Measurements from ENCODE around the gene SPHK2.

The SPHK2 gene

DNA sequence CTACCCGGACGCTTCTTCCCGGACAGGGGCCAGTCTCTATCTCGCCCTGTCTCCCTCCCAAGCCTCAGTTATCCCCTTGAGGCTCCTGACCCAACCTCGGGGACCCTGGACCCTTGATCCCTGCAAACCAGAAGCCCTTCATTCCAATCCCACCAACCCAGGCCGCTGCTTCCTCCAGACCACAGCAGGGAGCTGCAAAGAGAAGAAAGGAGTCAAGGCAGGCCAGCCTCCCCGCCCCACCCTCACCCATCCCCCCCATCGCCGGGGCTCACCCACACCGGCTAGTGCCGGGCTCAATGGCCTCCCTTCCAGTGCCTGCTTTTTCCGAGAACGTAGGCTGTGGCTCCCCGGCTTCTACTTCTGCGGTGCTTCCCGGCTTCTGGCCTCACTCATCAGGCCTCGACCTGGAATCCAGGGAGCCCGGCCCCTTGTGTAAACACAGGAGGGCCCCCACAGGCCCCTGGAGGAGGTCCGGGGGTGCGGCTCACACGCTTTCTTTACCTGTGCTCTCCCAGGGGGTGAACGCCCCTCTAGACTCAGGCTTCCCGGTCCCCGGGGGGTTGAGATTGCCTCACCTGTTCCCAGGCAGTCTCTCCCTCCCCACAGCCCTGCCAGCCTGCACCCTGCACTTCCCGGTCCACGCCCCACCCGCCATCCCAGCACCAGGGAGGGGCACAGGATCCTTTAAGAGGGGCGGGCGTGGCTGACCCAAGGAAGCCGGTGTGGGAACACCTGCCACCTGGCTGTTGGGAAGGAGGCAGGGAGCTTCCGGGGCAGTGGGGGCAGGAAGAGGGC is 4.7 kb upstream of the SPHK2 start, which contains the start of gene FAM83E (continued):
- peak; percentile 44 for TF ChIP-seq SP7 (tag by site-specific recombination; IDR thresholded peaks at IDR 0.05)
- TF ChIP-seq, protein P1, sequence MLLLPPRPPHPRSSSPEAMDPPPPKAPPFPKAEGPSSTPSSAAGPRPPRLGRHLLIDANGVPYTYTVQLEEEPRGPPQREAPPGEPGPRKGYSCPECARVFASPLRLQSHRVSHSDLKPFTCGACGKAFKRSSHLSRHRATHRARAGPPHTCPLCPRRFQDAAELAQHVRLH (tag by site-specific recombination; IDR thresholded peaks at IDR 0.05), result no peak
- peak; percentile 85 for TF ChIP-seq KLF7 (tag by site-specific recombination; IDR thresholded peaks at IDR 0.05; ENCODE audit: borderline replicate concordance)
- peak; percentile 92 for TF ChIP-seq GLIS2 (tag by site-specific recombination; IDR thresholded peaks at IDR 0.05)
- TF ChIP-seq, protein P2, sequence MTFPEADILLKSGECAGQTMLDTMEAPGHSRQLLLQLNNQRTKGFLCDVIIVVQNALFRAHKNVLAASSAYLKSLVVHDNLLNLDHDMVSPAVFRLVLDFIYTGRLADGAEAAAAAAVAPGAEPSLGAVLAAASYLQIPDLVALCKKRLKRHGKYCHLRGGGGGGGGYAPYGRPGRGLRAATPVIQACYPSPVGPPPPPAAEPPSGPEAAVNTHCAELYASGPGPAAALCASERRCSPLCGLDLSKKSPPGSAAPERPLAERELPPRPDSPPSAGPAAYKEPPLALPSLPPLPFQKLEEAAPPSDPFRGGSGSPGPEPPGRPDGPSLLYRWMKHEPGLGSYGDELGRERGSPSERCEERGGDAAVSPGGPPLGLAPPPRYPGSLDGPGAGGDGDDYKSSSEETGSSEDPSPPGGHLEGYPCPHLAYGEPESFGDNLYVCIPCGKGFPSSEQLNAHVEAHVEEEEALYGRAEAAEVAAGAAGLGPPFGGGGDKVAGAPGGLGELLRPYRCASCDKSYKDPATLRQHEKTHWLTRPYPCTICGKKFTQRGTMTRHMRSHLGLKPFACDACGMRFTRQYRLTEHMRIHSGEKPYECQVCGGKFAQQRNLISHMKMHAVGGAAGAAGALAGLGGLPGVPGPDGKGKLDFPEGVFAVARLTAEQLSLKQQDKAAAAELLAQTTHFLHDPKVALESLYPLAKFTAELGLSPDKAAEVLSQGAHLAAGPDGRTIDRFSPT (tag by site-specific recombination; IDR thresholded peaks at IDR 0.05), result peak; percentile 85; the same call in 1 of the 2 replicates
- TF ChIP-seq, protein P3, sequence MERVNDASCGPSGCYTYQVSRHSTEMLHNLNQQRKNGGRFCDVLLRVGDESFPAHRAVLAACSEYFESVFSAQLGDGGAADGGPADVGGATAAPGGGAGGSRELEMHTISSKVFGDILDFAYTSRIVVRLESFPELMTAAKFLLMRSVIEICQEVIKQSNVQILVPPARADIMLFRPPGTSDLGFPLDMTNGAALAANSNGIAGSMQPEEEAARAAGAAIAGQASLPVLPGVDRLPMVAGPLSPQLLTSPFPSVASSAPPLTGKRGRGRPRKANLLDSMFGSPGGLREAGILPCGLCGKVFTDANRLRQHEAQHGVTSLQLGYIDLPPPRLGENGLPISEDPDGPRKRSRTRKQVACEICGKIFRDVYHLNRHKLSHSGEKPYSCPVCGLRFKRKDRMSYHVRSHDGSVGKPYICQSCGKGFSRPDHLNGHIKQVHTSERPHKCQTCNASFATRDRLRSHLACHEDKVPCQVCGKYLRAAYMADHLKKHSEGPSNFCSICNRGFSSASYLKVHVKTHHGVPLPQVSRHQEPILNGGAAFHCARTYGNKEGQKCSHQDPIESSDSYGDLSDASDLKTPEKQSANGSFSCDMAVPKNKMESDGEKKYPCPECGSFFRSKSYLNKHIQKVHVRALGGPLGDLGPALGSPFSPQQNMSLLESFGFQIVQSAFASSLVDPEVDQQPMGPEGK (tag by site-specific recombination; IDR thresholded peaks at IDR 0.05), result peak; percentile 94
- TF ChIP-seq ZNF473 (tag by site-specific recombination; IDR thresholded peaks at IDR 0.05), result no peak
- TF ChIP-seq ZBTB21 (tag by site-specific recombination; IDR thresholded peaks at IDR 0.05), result no peak
- TF ChIP-seq, protein P4, sequence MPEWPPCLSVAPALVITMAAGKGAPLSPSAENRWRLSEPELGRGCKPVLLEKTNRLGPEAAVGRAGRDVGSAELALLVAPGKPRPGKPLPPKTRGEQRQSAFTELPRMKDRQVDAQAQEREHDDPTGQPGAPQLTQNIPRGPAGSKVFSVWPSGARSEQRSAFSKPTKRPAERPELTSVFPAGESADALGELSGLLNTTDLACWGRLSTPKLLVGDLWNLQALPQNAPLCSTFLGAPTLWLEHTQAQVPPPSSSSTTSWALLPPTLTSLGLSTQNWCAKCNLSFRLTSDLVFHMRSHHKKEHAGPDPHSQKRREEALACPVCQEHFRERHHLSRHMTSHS (tag by site-specific recombination; IDR thresholded peaks at IDR 0.05), result no peak
- no peak for TF ChIP-seq MYNN (tag by site-specific recombination; IDR thresholded peaks at IDR 0.05; ENCODE audit: borderline replicate concordance)
- peak; percentile 65 for TF ChIP-seq ZBTB48 (tag by site-specific recombination; IDR thresholded peaks at IDR 0.05)
- peak; percentile 57; the same call in 1 of the 2 replicates for TF ChIP-seq ZNF239 (tag by site-specific recombination; IDR thresholded peaks at IDR 0.05)
- TF ChIP-seq, protein P5, sequence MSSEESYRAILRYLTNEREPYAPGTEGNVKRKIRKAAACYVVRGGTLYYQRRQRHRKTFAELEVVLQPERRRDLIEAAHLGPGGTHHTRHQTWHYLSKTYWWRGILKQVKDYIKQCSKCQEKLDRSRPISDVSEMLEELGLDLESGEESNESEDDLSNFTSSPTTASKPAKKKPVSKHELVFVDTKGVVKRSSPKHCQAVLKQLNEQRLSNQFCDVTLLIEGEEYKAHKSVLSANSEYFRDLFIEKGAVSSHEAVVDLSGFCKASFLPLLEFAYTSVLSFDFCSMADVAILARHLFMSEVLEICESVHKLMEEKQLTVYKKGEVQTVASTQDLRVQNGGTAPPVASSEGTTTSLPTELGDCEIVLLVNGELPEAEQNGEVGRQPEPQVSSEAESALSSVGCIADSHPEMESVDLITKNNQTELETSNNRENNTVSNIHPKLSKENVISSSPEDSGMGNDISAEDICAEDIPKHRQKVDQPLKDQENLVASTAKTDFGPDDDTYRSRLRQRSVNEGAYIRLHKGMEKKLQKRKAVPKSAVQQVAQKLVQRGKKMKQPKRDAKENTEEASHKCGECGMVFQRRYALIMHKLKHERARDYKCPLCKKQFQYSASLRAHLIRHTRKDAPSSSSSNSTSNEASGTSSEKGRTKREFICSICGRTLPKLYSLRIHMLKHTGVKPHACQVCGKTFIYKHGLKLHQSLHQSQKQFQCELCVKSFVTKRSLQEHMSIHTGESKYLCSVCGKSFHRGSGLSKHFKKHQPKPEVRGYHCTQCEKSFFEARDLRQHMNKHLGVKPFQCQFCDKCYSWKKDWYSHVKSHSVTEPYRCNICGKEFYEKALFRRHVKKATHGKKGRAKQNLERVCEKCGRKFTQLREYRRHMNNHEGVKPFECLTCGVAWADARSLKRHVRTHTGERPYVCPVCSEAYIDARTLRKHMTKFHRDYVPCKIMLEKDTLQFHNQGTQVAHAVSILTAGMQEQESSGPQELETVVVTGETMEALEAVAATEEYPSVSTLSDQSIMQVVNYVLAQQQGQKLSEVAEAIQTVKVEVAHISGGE (tag by site-specific recombination; conservative IDR thresholded peaks at IDR 0.05; ENCODE audit: low read depth), result no peak
- no peak for TF ChIP-seq ZNF404 (tag by site-specific recombination; IDR thresholded peaks at IDR 0.05)
- TF ChIP-seq ZNF768 (tag by site-specific recombination; IDR thresholded peaks at IDR 0.05), result no peak; the same call in 1 of the 2 replicates
- TF ChIP-seq BCL11A (tag by site-specific recombination; IDR thresholded peaks at IDR 0.05; ENCODE audit: low read depth), result peak; percentile 41; the same call in 1 of the 2 replicates
- TF ChIP-seq ZNF792 (tag by site-specific recombination; IDR thresholded peaks at IDR 0.05), result no peak
- no peak for TF ChIP-seq ZNF311 (tag by site-specific recombination; IDR thresholded peaks at IDR 0.05; ENCODE audit: borderline replicate concordance)
- TF ChIP-seq ZNF302 (tag by site-specific recombination; IDR thresholded peaks at IDR 0.05; ENCODE audit: low read depth), result no peak
- peak; percentile 61; the same call in 1 of the 2 replicates for TF ChIP-seq ZNF423 (tag by site-specific recombination; IDR thresholded peaks at IDR 0.05)
- no peak for TF ChIP-seq ZNF433 (tag by site-specific recombination; IDR thresholded peaks at IDR 0.05; ENCODE audit: low read depth)
- peak; percentile 77; the same call in 1 of the 2 replicates for TF ChIP-seq ZFP37 (tag by site-specific recombination; IDR thresholded peaks at IDR 0.05)
- TF ChIP-seq, protein P6, sequence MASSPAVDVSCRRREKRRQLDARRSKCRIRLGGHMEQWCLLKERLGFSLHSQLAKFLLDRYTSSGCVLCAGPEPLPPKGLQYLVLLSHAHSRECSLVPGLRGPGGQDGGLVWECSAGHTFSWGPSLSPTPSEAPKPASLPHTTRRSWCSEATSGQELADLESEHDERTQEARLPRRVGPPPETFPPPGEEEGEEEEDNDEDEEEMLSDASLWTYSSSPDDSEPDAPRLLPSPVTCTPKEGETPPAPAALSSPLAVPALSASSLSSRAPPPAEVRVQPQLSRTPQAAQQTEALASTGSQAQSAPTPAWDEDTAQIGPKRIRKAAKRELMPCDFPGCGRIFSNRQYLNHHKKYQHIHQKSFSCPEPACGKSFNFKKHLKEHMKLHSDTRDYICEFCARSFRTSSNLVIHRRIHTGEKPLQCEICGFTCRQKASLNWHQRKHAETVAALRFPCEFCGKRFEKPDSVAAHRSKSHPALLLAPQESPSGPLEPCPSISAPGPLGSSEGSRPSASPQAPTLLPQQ (tag by site-specific recombination; IDR thresholded peaks at IDR 0.05), result peak; percentile 19
- TF ChIP-seq, protein P7, sequence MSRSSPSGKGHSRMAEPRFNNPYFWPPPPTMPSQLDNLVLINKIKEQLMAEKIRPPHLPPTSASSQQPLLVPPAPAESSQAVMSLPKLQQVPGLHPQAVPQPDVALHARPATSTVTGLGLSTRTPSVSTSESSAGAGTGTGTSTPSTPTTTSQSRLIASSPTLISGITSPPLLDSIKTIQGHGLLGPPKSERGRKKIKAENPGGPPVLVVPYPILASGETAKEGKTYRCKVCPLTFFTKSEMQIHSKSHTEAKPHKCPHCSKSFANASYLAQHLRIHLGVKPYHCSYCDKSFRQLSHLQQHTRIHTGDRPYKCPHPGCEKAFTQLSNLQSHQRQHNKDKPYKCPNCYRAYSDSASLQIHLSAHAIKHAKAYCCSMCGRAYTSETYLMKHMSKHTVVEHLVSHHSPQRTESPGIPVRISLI (tag by site-specific recombination; IDR thresholded peaks at IDR 0.05), result no peak
- TF ChIP-seq ZNF354C (tag by site-specific recombination; IDR thresholded peaks at IDR 0.05; ENCODE audit: borderline replicate concordance, low read depth), result no peak
- TF ChIP-seq YY1 (tag by site-specific recombination; IDR thresholded peaks at IDR 0.05), result peak; percentile 11; the same call in 1 of the 2 replicates

All from HEK293 (cell line).